Measurements from ENCODE around the gene PABPN1.

- no peak for TF ChIP-seq ZBTB42 (CRISPR knock-in tag; IDR thresholded peaks at IDR 0.05)
- no peak for TF ChIP-seq ZNF879 (CRISPR knock-in tag; IDR thresholded peaks at IDR 0.05)
- no peak for TF ChIP-seq ZNF3 (CRISPR knock-in tag; IDR thresholded peaks at IDR 0.05)
- TF ChIP-seq AFF4 (CRISPR knock-in tag; IDR thresholded peaks at IDR 0.05): no peak
- no peak for TF ChIP-seq ZBED4 (CRISPR knock-in tag; IDR thresholded peaks at IDR 0.05; ENCODE audit: borderline replicate concordance)
- no peak for TF ChIP-seq CTCF (CRISPR knock-in tag; IDR thresholded peaks at IDR 0.05)
- no peak for TF ChIP-seq ZNF788 (CRISPR knock-in tag; IDR thresholded peaks at IDR 0.05; ENCODE audit: borderline replicate concordance)
- TF ChIP-seq ZFP1 (CRISPR knock-in tag; IDR thresholded peaks at IDR 0.05): no peak
- TF ChIP-seq POLR2A (IDR thresholded peaks at IDR 0.05; ENCODE audit: insufficient read depth in 1 of 2, low read depth in 2 of 2, low read length in 2 of 2): no peak
- TF ChIP-seq EED (CRISPR knock-in tag; IDR thresholded peaks at IDR 0.05): no peak
- no peak for TF ChIP-seq NFIC (IDR thresholded peaks at IDR 0.05; ENCODE audit: low read length)
- no peak for TF ChIP-seq CHD4 (IDR thresholded peaks at IDR 0.05; ENCODE audit: borderline replicate concordance, low read length)
Observed at GRCh38 chr14:23335623-23336022, 14.4 kb downstream of the PABPN1 start.
